HFFc6 (cell line): ENCODE measurements around the gene LZTFL1. TPM values are rescaled to one million over a fixed set of nuclear protein-coding genes. Genes with fewer than 3 reads are reported as not detected.

Source experiments
- DNase-seq: peaks from one replicate; pipeline ENCODE4 v3.0.0-alpha.2; 2018
- H3K27ac Mint-ChIP-seq: 2 replicates; pipeline ENCODE4 v1.8.0; 2020; ENCODE audit warnings: mild to moderate bottlenecking, mixed read lengths
- H3K27me3 Mint-ChIP-seq: 2 replicates; pipeline ENCODE4 v1.8.0; 2021; ENCODE audit warnings: mild to moderate bottlenecking, moderate library complexity, mixed read lengths; ENCODE audit not compliant: insufficient read depth
- H3K36me3 Mint-ChIP-seq: 2 replicates; pipeline ENCODE4 v1.8.0; 2021; ENCODE audit warnings: low read depth, mixed read lengths
- H3K4me1 Mint-ChIP-seq: 2 replicates; pipeline ENCODE4 v1.8.0; 2020; ENCODE audit warnings: low read depth, mixed read lengths
- H3K4me3 Mint-ChIP-seq: 2 replicates; pipeline ENCODE4 v1.8.0; 2020; ENCODE audit warnings: mild to moderate bottlenecking, moderate library complexity, mixed read lengths
- H3K9me3 Mint-ChIP-seq: 2 replicates; pipeline ENCODE4 v1.8.0; 2020; ENCODE audit warnings: mild to moderate bottlenecking, mixed read lengths
- total RNA-seq, 6 experiments: library from RNA; stranded (reverse); fragmentation: NEBNext Ultra II Directional; extraction: Animal tissue kit (Norgen Biotek cat#: 25700); gene quantifications; 2 replicates in 1 of 6; 3 replicates in 5 of 6; pipeline ENCODE4 v1.2.3, GENCODE V29; 2021
- TF ChIP-seq, protein P1 (sequence below): fragments of 200-600 bp; sonication (generic); IDR thresholded peaks from 2 replicates; pipeline ENCODE4 v1.5.0; 2021; ENCODE audit warnings: antibody characterized with exemption, mild to moderate bottlenecking

The LZTFL1 gene
- total RNA-seq, 6 experiments from 2014 or later, result 13.0 to 20.0 (median 15.8) TPM

DNA sequence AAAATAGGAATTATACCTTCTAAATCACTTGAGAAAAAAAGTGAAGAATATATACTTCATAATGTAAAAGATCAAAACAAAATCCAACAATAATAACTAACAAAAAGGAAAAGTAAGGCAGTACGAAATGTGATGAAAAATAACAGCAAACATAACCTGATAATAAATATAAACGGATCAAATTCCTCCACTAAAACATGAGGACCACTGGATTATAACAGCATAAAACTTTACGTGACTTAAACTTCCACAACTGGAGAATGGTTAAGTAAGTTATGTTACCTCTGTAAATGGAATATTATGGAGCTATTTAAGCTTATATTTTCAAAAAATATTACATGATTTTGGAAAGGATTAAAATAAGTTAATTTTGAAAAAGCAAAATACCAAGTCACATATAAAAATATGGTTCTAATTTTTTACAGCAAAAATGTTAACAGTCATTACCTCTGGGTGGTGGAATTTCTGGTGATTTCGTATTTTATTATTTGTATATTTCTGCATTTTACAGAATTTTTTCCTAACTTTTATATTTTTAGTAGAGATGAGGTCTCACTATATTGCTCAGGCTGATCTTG lies 52.6 kb downstream of the LZTFL1 start:
- Mint-ChIP-seq H3K4me3 (no peak overlapping the region), H3K9me3 (peaks cover 18% of the 10 kb centered on the region), H3K27me3 (peaks cover 65% of the 10 kb centered on the region), H3K27ac (no peak overlapping the region), H3K4me1 (no peaks in the 10 kb centered on the region), H3K36me3 (peaks cover 11% of the 10 kb centered on the region)
- DNase-seq, result no peak
- TF ChIP-seq, protein P1, sequence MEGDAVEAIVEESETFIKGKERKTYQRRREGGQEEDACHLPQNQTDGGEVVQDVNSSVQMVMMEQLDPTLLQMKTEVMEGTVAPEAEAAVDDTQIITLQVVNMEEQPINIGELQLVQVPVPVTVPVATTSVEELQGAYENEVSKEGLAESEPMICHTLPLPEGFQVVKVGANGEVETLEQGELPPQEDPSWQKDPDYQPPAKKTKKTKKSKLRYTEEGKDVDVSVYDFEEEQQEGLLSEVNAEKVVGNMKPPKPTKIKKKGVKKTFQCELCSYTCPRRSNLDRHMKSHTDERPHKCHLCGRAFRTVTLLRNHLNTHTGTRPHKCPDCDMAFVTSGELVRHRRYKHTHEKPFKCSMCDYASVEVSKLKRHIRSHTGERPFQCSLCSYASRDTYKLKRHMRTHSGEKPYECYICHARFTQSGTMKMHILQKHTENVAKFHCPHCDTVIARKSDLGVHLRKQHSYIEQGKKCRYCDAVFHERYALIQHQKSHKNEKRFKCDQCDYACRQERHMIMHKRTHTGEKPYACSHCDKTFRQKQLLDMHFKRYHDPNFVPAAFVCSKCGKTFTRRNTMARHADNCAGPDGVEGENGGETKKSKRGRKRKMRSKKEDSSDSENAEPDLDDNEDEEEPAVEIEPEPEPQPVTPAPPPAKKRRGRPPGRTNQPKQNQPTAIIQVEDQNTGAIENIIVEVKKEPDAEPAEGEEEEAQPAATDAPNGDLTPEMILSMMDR, result no peak

GRCh38 chr3:45787551-45787950 lies 54.4 kb downstream of the LZTFL1 start:
- Mint-ChIP-seq H3K36me3 (peaks cover 11% of the 10 kb centered on the region), H3K9me3 (peaks cover 18% of the 10 kb centered on the region), H3K27me3 (peaks cover 57% of the 10 kb centered on the region), H3K4me1 (no peaks in the 10 kb centered on the region), H3K4me3 (no peak overlapping the region), H3K27ac (no peak overlapping the region)
- TF ChIP-seq, protein P1, result no peak
- no peak for DNase-seq

- Mint-ChIP-seq H3K27me3 (peaks cover 55% of the 10 kb centered on the region), H3K27ac (no peak overlapping the region), H3K4me3 (no peak overlapping the region), H3K36me3 (peaks cover 11% of the 10 kb centered on the region), H3K9me3 (peaks cover 18% of the 10 kb centered on the region), H3K4me1 (no peaks in the 10 kb centered on the region)
- TF ChIP-seq, protein P1, result no peak
- DNase-seq, result no peak
Measured at GRCh38 chr3:45786801-45787495, 55.0 kb downstream of the LZTFL1 start.

- peaks cover 11% of the 10 kb centered on the region for H3K36me3 Mint-ChIP-seq
- no peak overlapping the region for H3K4me3 Mint-ChIP-seq
- TF ChIP-seq, protein P1, result no peak
- DNase-seq, result no peak
- peaks cover 18% of the 10 kb centered on the region for H3K9me3 Mint-ChIP-seq
- H3K27me3 Mint-ChIP-seq, result peaks cover 54% of the 10 kb centered on the region
- H3K4me1 Mint-ChIP-seq, result no peaks in the 10 kb centered on the region
- no peak overlapping the region for H3K27ac Mint-ChIP-seq
Measured at GRCh38 chr3:45785605-45786150, 56.2 kb downstream of the LZTFL1 start.

- no peak overlapping the region for H3K4me3 Mint-ChIP-seq
- no peak for DNase-seq
- peaks cover 49% of the 10 kb centered on the region for H3K27me3 Mint-ChIP-seq
- peaks cover under 1% of the 10 kb centered on the region for H3K9me3 Mint-ChIP-seq
- no peak overlapping the region for H3K27ac Mint-ChIP-seq
- TF ChIP-seq, protein P1, result no peak
- H3K36me3 Mint-ChIP-seq, result no peaks in the 10 kb centered on the region
- H3K4me1 Mint-ChIP-seq, result no peaks in the 10 kb centered on the region
Measured at GRCh38 chr3:45783667-45784066, 58.3 kb downstream of the LZTFL1 start.
